Measurements from ENCODE around the gene SPOCK2. TPM values are rescaled to one million over a fixed set of nuclear protein-coding genes. Genes with fewer than 3 reads are reported as not detected.

SPOCK2 gene
- 1.1 TPM for total RNA-seq (2021; ENCODE audit: unreplicated experiment)
- 0.25 and 0.57 TPM in 2 replicates for polyA plus RNA-seq (2012)
- percentile 31 among the genes with signal in this experiment for Bru-seq, nascent RNA
- BruChase-seq, experiment 1, labeled RNA remaining after a 6-hour chase, result percentile 52 among the genes with signal in this experiment
- BruChase-seq, experiment 2, labeled RNA remaining after a 2-hour chase, result percentile 45 among the genes with signal in this experiment
- long read RNA-seq, result 0 reads

GRCh38 chr10:72087969-72088888 is at the start of gene SPOCK2:
SPOCK2 (minus strand) TSS chr10:72088551; CDS start chr10:72088328, 223 bp downstream.
- H3K36me3 ChIP-seq (ENCODE audit: control insufficient read depth in 1 of 2, insufficient read depth in 2 of 2, low read length in 2 of 2), result no peaks in the 10 kb centered on the region
- ChIA-PET POLR2A (no interaction called here), CTCF (no interaction called here), RAD21 (ENCODE audit: low non-redundant PET in 1 of 2, low total read pairs in 2 of 2, uncharacterized antibody in 2 of 2, unreplicated experiment in 2 of 2) (no interaction called here)
- intact Hi-C loops (cut with micrococcal nuclease), result no loop called here
- no peaks in the 10 kb centered on the region for H3K9me2 ChIP-seq (ENCODE audit: insufficient read depth)
- no peak for ATAC-seq
- no peak for DNase-seq (ENCODE audit: low read depth, low spot score)
- no peak for TF ChIP-seq FOSL1 (IDR thresholded peaks at IDR 0.05; ENCODE audit: low read depth)
- TF ChIP-seq JUND (IDR thresholded peaks at IDR 0.05), result no peak
- TF ChIP-seq EGR1 (IDR thresholded peaks at IDR 0.05; ENCODE audit: low read depth), result no peak
- no peak for TF ChIP-seq REST (IDR thresholded peaks at IDR 0.05; ENCODE audit: low read depth)
- no peak for TF ChIP-seq ZNF274 (IDR thresholded peaks at IDR 0.05; ENCODE audit: low read depth, low read length)
- TF ChIP-seq EZH2phosphoT487 (IDR thresholded peaks at IDR 0.05; ENCODE audit: borderline replicate concordance), result no peak
- no peak for TF ChIP-seq POLR2A (IDR thresholded peaks at IDR 0.05; ENCODE audit: borderline replicate concordance, extremely low read depth, insufficient read depth, insufficient read length)
- no peak for TF ChIP-seq EZH2 (IDR thresholded peaks at IDR 0.05)
- TF ChIP-seq ZBTB33 (IDR thresholded peaks at IDR 0.05; ENCODE audit: extremely low read depth, insufficient replicate concordance, low read length), result no peak
- no peak for TF ChIP-seq CTCF (IDR thresholded peaks at IDR 0.05 in 2 of 3, conservative IDR thresholded peaks at IDR 0.05 in 1 of 3; ENCODE audit: borderline replicate concordance in 1 of 3, insufficient read depth in 1 of 3, low read depth in 2 of 3, low read length in 2 of 3)
- TF ChIP-seq ATF3 (IDR thresholded peaks at IDR 0.05), result no peak
- TF ChIP-seq CEBPB (IDR thresholded peaks at IDR 0.05; ENCODE audit: low read depth), result no peak
- no peak for TF ChIP-seq MAX (IDR thresholded peaks at IDR 0.05)
- TF ChIP-seq YY1 (IDR thresholded peaks at IDR 0.05; ENCODE audit: extremely low read depth, insufficient replicate concordance, low read depth, low read length), result no peak
- no peak for TF ChIP-seq RAD21 (IDR thresholded peaks at IDR 0.05; ENCODE audit: low read depth)
- TF ChIP-seq TCF7L2 (IDR thresholded peaks at IDR 0.05; ENCODE audit: borderline replicate concordance, extremely low read depth, insufficient read depth, insufficient read length), result no peak
- no peak for TF ChIP-seq SRF (IDR thresholded peaks at IDR 0.05; ENCODE audit: low read depth)
- H3K27ac ChIP-seq (ENCODE audit: low read depth, low read length), result no peak within 1 kb of the TSS
- H4K20me1 ChIP-seq (ENCODE audit: insufficient read depth), result no peaks in the 10 kb centered on the region
- no peaks in the 10 kb centered on the region for H3K9me3 ChIP-seq (ENCODE audit: control insufficient read depth in 1 of 2, insufficient read depth in 1 of 2, low read depth in 1 of 2, low read length in 2 of 2)
- no peak within 1 kb of the TSS for H3K4me3 ChIP-seq (replicated peaks in 1 of 2; ENCODE audit: low read depth in 1 of 2, low read length in 2 of 2)
- H3K9ac ChIP-seq (ENCODE audit: low read length), result no peak within 1 kb of the TSS
- no TSS peak for BruUV-seq (replicated peaks)
- no peaks in the 10 kb centered on the region for H3K27me3 ChIP-seq (ENCODE audit: insufficient read depth, low read length)
- no peak within 1 kb of the TSS for H3K4me2 ChIP-seq (ENCODE audit: low read length)
- no peak within 1 kb of the TSS for H2AFZ ChIP-seq (ENCODE audit: low read depth, low read length, poor library complexity, severe bottlenecking)
- H3K79me2 ChIP-seq (ENCODE audit: insufficient read depth, low read length), result no peaks in the 10 kb centered on the region
- H3K4me1 ChIP-seq (ENCODE audit: control insufficient read depth in 1 of 2, insufficient read depth in 2 of 2, low read length in 2 of 2), result peaks cover 0 to 19% of the 10 kb centered on the region in 2 experiments; a peak in 2 of 4 replicates
